ENCODE results near the gene IL18BP.

Gene IL18BP

GRCh38 chr11:72013765-72014711 lies 15.3 kb downstream of the IL18BP start:
- DNase-seq = no peak

GRCh38 chr11:72014761-72015320 lies 16.1 kb downstream of the IL18BP start:
- DNase-seq = no peak

- no peak for DNase-seq
Observed at GRCh38 chr11:72015511-72016061, 16.9 kb downstream of the IL18BP start.

- DNase-seq = no peak
Observed at GRCh38 chr11:72018171-72018570, 19.5 kb downstream of the IL18BP start.

GRCh38 chr11:72023335-72023734 lies 24.6 kb downstream of the IL18BP start:
- DNase-seq = no peak

GRCh38 chr11:72024069-72024754 lies 25.5 kb downstream of the IL18BP start:
- no peak for DNase-seq

- DNase-seq = no peak
Observed at GRCh38 chr11:72026090-72026489, 27.4 kb downstream of the IL18BP start.

GRCh38 chr11:72030472-72031045 lies 31.9 kb downstream of the IL18BP start:
- DNase-seq = no peak

- DNase-seq = no peak
Observed at GRCh38 chr11:72036687-72037086, 38.0 kb downstream of the IL18BP start.

GRCh38 chr11:72037554-72038311 lies 39.0 kb downstream of the IL18BP start:
- DNase-seq = no peak

- no peak for DNase-seq
Observed at GRCh38 chr11:72038491-72038890, 39.8 kb downstream of the IL18BP start.

GRCh38 chr11:72039031-72039855 lies 40.5 kb downstream of the IL18BP start:
- no peak for DNase-seq

- peak; percentile 16 for DNase-seq
Observed at GRCh38 chr11:72039856-72040401, 41.2 kb downstream of the IL18BP start.

- DNase-seq = peak; percentile 83
Observed at GRCh38 chr11:72040491-72041363, 42.0 kb downstream of the IL18BP start.

GRCh38 chr11:72041364-72042063 lies 42.8 kb downstream of the IL18BP start:
- DNase-seq = peak; percentile 53

GRCh38 chr11:72042064-72042745 lies 43.5 kb downstream of the IL18BP start:
- DNase-seq = peak; percentile 6

- DNase-seq = no peak
Observed at GRCh38 chr11:72045849-72046248, 47.1 kb downstream of the IL18BP start.

GRCh38 chr11:72048766-72049460 lies 50.2 kb downstream of the IL18BP start:
- DNase-seq = no peak

All from CD4-positive, alpha-beta T cell treated with Interleukin-17A for 1 hour (primary cell).